B cell (primary cell): Measurements from ENCODE around the gene CPNE5.

Source experiments
- CTCF ChIP-seq: fragments of 200-600 bp; IDR thresholded peaks from one replicate; pipeline ENCODE4 v1.8.0; 2022; ENCODE audit warnings: antibody characterized with exemption, mild to moderate bottlenecking
- EZH2 ChIP-seq: IDR thresholded peaks from 2 replicates; pipeline ENCODE4 v1.6.1; 2012; ENCODE audit warnings: borderline replicate concordance, low read depth, mild to moderate bottlenecking, moderate library complexity, low read length; ENCODE audit not compliant: insufficient read depth, poor library complexity, severe bottlenecking

DNA sequence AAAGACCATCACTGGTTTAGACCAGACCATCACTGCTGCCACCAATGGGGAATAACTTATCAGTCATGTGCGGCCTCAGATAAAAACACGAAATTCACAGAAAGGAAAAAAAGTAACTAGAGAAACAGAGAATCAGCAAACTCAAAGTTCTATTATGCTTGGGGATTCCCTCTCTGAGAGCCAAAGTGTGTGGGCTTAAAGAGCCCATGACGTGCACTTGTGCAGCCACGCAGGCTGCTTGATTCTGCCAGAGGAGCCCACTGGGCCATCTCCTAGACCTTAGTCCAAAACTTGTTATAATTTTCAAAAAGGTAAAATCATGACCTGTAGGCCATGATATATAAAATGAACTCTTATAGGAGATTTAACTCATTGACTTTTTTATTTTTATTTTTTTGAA is 126.4 kb downstream of the CPNE5 start:
- TF ChIP-seq CTCF (no peak), EZH2 (no peak)
